Kidney (tissue), 14 donors: Measurements from ENCODE around the gene PKD2L1. TPM values are rescaled to one million over a fixed set of nuclear protein-coding genes. Genes with fewer than 3 reads are reported as not detected.

Experiments
- DNase-seq, 5 donors: peaks; one replicate each; pipeline ENCODE4 v3.0.0-alpha.2; 2013 to 2020
- FAIRE-seq: peaks from 2 replicates; lab custom pipeline; 2012; peaks lifted over from hg19 to GRCh38; lab: Jason Lieb, UNC
- H3K27ac ChIP-seq, 2 donors: one replicate each; pipeline ENCODE4 v1.7.0; 2013; ENCODE audit warnings: low read depth in 2 of 2, low read length in 2 of 2, inconsistent platforms in 1 of 2
- H3K27me3 ChIP-seq: one replicate; pipeline ENCODE4 v1.7.1; 2013; ENCODE audit warnings: low read length, inconsistent platforms; ENCODE audit not compliant: control insufficient read depth, insufficient read depth
- H3K36me3 ChIP-seq, 3 donors: one replicate each; pipeline versions ENCODE4 v1.7.0 to v1.7.1; 2013; ENCODE audit warnings: low read length in 3 of 3, control low read depth in 1 of 3, inconsistent platforms in 1 of 3; ENCODE audit not compliant: insufficient read depth in 3 of 3, control insufficient read depth in 2 of 3
- H3K4me1 ChIP-seq, 3 donors: one replicate each; pipeline versions ENCODE4 v1.7.0 to v1.7.1; 2013; ENCODE audit warnings: low read length in 3 of 3, inconsistent platforms in 1 of 3, low read depth in 1 of 3; ENCODE audit not compliant: control insufficient read depth in 2 of 3, insufficient read depth in 2 of 3
- H3K4me3 ChIP-seq, 3 donors: one replicate each; pipeline versions ENCODE4 v1.7.0 to v1.8.1; 2013; ENCODE audit warnings: low read length in 3 of 3, control low read depth in 1 of 3, inconsistent platforms in 1 of 3
- H3K9ac ChIP-seq, 3 donors: one replicate each; pipeline versions ENCODE4 v1.7.0 to v1.7.1; 2013; ENCODE audit warnings: low read length in 3 of 3, control low read depth in 1 of 3, inconsistent platforms in 1 of 3
- H3K9me3 ChIP-seq, 3 donors: one replicate each; pipeline versions ENCODE4 v1.7.0 to v1.7.1; 2013; ENCODE audit warnings: low read length in 3 of 3, control low read depth in 1 of 3, inconsistent platforms in 1 of 3; ENCODE audit not compliant: control insufficient read depth in 2 of 3, insufficient read depth in 1 of 3
- intact Hi-C: fragments of 100-400 bp; cut with DNase I; formaldehyde crosslinking; loops from one replicate; pipeline ENCODE4 v1.11.1; 2022
- polyA plus RNA-seq: library from polyadenylated mRNA; stranded (reverse); fragments of 350-450 nt; fragmentation: Illumina TruSeq; extraction: RNeasy Lipid Tissue Mini Kit (QIAGEN cat#74804); gene quantifications from one replicate; pipeline ENCODE4 v1.2.3, GENCODE V29; 2014; ENCODE audit warnings: low read depth, low replicate concordance; ENCODE audit not compliant: insufficient read depth
- total RNA-seq: library from RNA; stranded (reverse); fragmentation: NEBNext Ultra II Directional; extraction: Animal tissue kit (Norgen Biotek cat#: 25700); gene quantifications from one replicate; pipeline ENCODE4 v1.2.1, GENCODE V29; 2021
- TF ChIP-seq, protein P1 (sequence below): IDR thresholded peaks from 3 replicates; pipeline ENCODE4 v1.5.1; 2012; ENCODE audit warnings: mild to moderate bottlenecking, moderate library complexity, borderline replicate concordance; ENCODE audit not compliant: insufficient read depth; ENCODE audit errors: extremely low read depth
- donor health status: control.
- donor health status: control.
- donor health status: control.
- donor health status: control.
- donor health status: control.
- donor health status: DM: yes; HTN: yes; CAD: no.
- donor health status: Normal renal cell carcinoma (clear cell type).

The PKD2L1 gene
- total and polyA plus RNA-seq, 2 donors from 2014 or later, result 0.17 TPM; not detected in 1

DNA sequence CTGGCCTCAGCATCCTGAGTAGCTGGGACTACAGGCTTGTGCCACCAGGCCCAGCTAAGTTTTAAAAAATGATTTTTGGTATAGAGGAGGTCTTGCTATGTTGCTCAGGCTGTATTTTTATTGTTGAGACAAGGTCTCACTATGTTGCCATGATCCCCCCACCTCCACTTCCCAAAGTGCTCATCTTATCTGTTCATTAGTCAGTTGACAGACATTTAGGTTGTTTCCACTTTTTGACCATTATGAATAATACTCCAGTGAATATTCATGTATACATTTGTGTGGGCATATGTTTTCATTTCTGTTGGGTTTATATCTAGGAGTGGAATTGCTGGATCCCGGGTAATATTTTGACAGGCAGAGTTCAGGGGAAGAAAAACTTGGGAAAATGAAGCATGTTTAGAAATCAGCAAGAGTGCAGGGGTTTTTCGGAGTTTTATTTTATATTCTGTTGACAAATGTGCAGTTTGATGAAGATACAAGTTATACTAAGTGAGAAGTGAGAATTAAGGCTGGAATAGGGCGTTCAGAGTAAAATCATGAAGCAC lies 14.3 kb upstream of the PKD2L1 start:
- no peak for DNase-seq
- H3K27me3 ChIP-seq, result no peaks in the 10 kb centered on the region
- intact Hi-C loops, result no loop called here
- no peak overlapping the region for H3K4me3 ChIP-seq
- H3K9me3 ChIP-seq, result no peaks in the 10 kb centered on the region
- H3K27ac ChIP-seq, result no peak overlapping the region
- no peaks in the 10 kb centered on the region for H3K36me3 ChIP-seq
- FAIRE-seq, result no peak
- TF ChIP-seq, protein P1, sequence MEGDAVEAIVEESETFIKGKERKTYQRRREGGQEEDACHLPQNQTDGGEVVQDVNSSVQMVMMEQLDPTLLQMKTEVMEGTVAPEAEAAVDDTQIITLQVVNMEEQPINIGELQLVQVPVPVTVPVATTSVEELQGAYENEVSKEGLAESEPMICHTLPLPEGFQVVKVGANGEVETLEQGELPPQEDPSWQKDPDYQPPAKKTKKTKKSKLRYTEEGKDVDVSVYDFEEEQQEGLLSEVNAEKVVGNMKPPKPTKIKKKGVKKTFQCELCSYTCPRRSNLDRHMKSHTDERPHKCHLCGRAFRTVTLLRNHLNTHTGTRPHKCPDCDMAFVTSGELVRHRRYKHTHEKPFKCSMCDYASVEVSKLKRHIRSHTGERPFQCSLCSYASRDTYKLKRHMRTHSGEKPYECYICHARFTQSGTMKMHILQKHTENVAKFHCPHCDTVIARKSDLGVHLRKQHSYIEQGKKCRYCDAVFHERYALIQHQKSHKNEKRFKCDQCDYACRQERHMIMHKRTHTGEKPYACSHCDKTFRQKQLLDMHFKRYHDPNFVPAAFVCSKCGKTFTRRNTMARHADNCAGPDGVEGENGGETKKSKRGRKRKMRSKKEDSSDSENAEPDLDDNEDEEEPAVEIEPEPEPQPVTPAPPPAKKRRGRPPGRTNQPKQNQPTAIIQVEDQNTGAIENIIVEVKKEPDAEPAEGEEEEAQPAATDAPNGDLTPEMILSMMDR, result no peak
- peaks cover 0 to 2% (median 0%) of the 10 kb centered on the region in 3 donors for H3K4me1 ChIP-seq
- no peak overlapping the region for H3K9ac ChIP-seq

DNA sequence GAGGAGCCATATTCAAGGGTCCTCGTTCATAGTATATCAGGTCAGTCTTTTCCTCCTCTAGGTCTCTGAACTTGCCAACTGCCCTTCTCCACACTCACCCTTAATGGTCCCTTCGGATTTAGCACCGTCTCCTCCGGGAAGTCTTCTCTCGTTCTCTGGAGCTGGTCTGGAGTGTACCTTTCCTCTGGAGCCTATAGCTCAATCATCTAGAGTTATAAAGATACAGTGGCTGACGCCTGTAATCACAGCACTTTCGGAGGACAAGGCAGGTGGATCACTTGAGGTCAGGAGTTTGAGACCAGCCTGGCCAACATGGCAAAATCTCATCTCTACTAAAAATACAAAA lies 12.6 kb upstream of the PKD2L1 start:
- no peaks in the 10 kb centered on the region for H3K27me3 ChIP-seq
- H3K9ac ChIP-seq, result no peak overlapping the region
- no peaks in the 10 kb centered on the region for H3K36me3 ChIP-seq
- TF ChIP-seq, protein P1, result no peak
- no peak overlapping the region for H3K4me3 ChIP-seq
- peaks cover 0 to 2% (median 0%) of the 10 kb centered on the region in 3 donors for H3K4me1 ChIP-seq
- DNase-seq, result no peak
- H3K27ac ChIP-seq, result no peak overlapping the region
- intact Hi-C loops, result no loop called here
- no peak for FAIRE-seq
- H3K9me3 ChIP-seq, result no peaks in the 10 kb centered on the region

DNA sequence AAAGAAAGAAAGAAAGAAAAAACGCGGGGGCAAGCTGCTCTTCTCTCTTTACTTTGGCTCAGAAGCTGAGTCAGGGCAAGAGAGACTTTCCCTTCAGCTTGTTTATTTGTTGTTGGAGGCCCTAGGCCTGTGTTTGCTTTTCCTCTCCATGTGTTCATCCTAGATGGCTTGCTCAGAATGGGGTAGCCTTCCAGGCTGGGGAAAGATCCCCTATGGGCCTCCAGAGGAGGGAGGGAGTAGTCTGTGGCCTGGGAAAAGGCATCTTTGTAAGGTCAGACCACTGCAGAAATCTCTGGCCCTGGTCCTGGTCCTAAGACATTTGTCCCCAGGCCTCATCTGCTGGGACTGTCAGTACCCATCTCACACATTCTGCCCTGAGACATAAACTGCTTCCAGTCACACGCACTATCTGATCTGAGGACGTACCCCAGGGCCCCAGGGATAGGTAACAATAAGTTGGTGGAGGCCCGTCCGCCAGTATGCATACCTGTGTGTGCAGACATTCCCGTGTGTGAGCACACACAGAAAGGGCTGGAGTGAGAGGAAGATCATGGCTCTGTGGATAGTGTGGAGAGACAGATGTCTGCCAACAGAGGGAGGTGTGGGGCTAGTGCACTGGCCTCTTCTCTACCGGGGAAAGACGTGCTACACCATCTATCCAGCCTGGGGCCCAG lies 12.1 kb upstream of the PKD2L1 start:
- H3K27me3 ChIP-seq, result no peaks in the 10 kb centered on the region
- peaks cover 0 to 2% (median 0%) of the 10 kb centered on the region in 3 donors for H3K4me1 ChIP-seq
- no peak overlapping the region for H3K4me3 ChIP-seq
- H3K36me3 ChIP-seq, result no peaks in the 10 kb centered on the region
- peak in 3 of 5 donors; percentile 47 to 67 (median 52) for DNase-seq
- TF ChIP-seq, protein P1, result peak; percentile 56
- intact Hi-C loops, result no loop called here
- H3K27ac ChIP-seq, result no peak overlapping the region
- FAIRE-seq, result no peak
- H3K9me3 ChIP-seq, result no peaks in the 10 kb centered on the region
- H3K9ac ChIP-seq, result no peak overlapping the region
